Esophagus (tissue), 2 donors: ENCODE measurements around the gene TAS2R50. TPM values are rescaled to one million over a fixed set of nuclear protein-coding genes. Genes with fewer than 3 reads are reported as not detected.
"Not testable (repeated sequence)": the region's sequence is repeated elsewhere in the genome, so short reads cannot be mapped to it uniquely, and the experiment has no call there.

ENCODE experiments used
- H3K27ac ChIP-seq, 2 donors: one replicate each; pipeline ENCODE4 v1.5.1; 2013; ENCODE audit warnings: low read depth in 2 of 2, mild to moderate bottlenecking in 2 of 2, inconsistent platforms in 1 of 2, low read length in 1 of 2, moderate library complexity in 1 of 2
- H3K27me3 ChIP-seq, 2 donors: one replicate each; pipeline ENCODE4 v1.6.1; 2013; ENCODE audit warnings: low read length in 2 of 2, control low read depth in 1 of 2, mild to moderate bottlenecking in 1 of 2; ENCODE audit not compliant: insufficient read depth in 2 of 2, control insufficient read depth in 1 of 2
- H3K36me3 ChIP-seq, 2 donors: one replicate each; pipeline ENCODE4 v1.6.1; 2013; ENCODE audit warnings: low read length in 1 of 2; ENCODE audit not compliant: control insufficient read depth in 2 of 2, insufficient read depth in 2 of 2
- H3K4me1 ChIP-seq, 2 donors: one replicate each; pipeline ENCODE4 v1.6.1; 2013; ENCODE audit warnings: low read length in 1 of 2; ENCODE audit not compliant: control insufficient read depth in 2 of 2, insufficient read depth in 2 of 2
- H3K4me3 ChIP-seq, 2 donors: one replicate each; pipeline ENCODE4 v1.5.1; 2013; ENCODE audit warnings: low read length in 2 of 2, mild to moderate bottlenecking in 2 of 2, low read depth in 1 of 2, moderate library complexity in 1 of 2
- H3K9me3 ChIP-seq, 2 donors: one replicate each; pipeline ENCODE4 v1.6.1; 2013; ENCODE audit warnings: mild to moderate bottlenecking in 2 of 2, low read depth in 1 of 2, low read length in 1 of 2, moderate library complexity in 1 of 2; ENCODE audit not compliant: control insufficient read depth in 2 of 2, insufficient read depth in 1 of 2
- WGBS, 2 donors: extraction: QIAGEN DNeasy Blood & Tissue Kit; methylation state at CpG; one replicate each; pipeline ENCODE4 v1.1.7; 2013; 5-methylcytosine and 5-hydroxymethylcytosine counted together
- polyA plus RNA-seq, 2 donors: library from polyadenylated mRNA; stranded (reverse); fragments of 200-250 nt; gene quantifications; one replicate each; pipeline ENCODE4 v1.2.3, GENCODE V29; 2013
- donor health status: healthy with polysubstance abuse.
- donor health status: Bipolar disorder and iron deficiency.

The TAS2R50 gene
- polyA plus RNA-seq: not detected

GRCh38 chr12:10986812-10987211 lies at the start of gene TAS2R50:
Gene TAS2R50, minus strand, starts transcription at chr12:10986912. Its CDS starts 52 bp downstream, at chr12:10986860.
- H3K36me3 ChIP-seq: no peaks in the 10 kb centered on the region
- no peak within 1 kb of the TSS for H3K27ac ChIP-seq
- 46 to 52% methylated on average over 2 of the region's 2 CpGs for WGBS, 2 donors
- no peaks in the 10 kb centered on the region for H3K4me1 ChIP-seq
- no peaks in the 10 kb centered on the region for H3K9me3 ChIP-seq
- no peaks in the 10 kb centered on the region for H3K27me3 ChIP-seq
- H3K4me3 ChIP-seq: no peak within 1 kb of the TSS

GRCh38 chr12:11033959-11034358 lies 47.2 kb upstream of the TAS2R50 start:
- not testable (repeated sequence) for H3K4me1 ChIP-seq, H3K27ac ChIP-seq, H3K36me3 ChIP-seq, H3K9me3 ChIP-seq, H3K4me3 ChIP-seq, H3K27me3 ChIP-seq
- no CpG with 5 or more reads among the region's 3 CpGs for WGBS, 2 donors

- 96 to 97% methylated on average over 6 of the region's 6 CpGs for WGBS, 2 donors
- Histone ChIP-seq H3K27ac (no peak within 1 kb of the TSS), H3K36me3 (no peaks in the 10 kb centered on the region), H3K4me1 (no peaks in the 10 kb centered on the region), H3K4me3 (no peak within 1 kb of the TSS), H3K9me3 (no peaks in the 10 kb centered on the region), H3K27me3 (no peaks in the 10 kb centered on the region)
Observed at GRCh38 chr12:11031307-11031706, 44.6 kb upstream of the TAS2R50 start, which contains the start of gene TAS2R31. Gene TAS2R31, minus strand, starts transcription at chr12:11031407. Its CDS starts 72 bp downstream, at chr12:11031335.

- Histone ChIP-seq H3K4me3 (no peak overlapping the region), H3K27ac (no peak overlapping the region), H3K4me1 (no peaks in the 10 kb centered on the region), H3K27me3 (no peaks in the 10 kb centered on the region), H3K36me3 (no peaks in the 10 kb centered on the region), H3K9me3 (no peaks in the 10 kb centered on the region)
- 92 to 94% methylated on average over 6 of the region's 6 CpGs for WGBS, 2 donors
Observed at GRCh38 chr12:11026118-11026517, 39.4 kb upstream of the TAS2R50 start.

- 65 to 83% methylated on average over 2 of the region's 2 CpGs for WGBS, 2 donors
Observed at GRCh38 chr12:11023387-11023786, 36.7 kb upstream of the TAS2R50 start.

GRCh38 chr12:11022520-11022919 lies 35.8 kb upstream of the TAS2R50 start, which contains the start of gene TAS2R19:
Gene TAS2R19, minus strand, starts transcription at chr12:11022620. Its CDS starts 49 bp downstream, at chr12:11022571.
- Histone ChIP-seq H3K36me3 (no peaks in the 10 kb centered on the region), H3K4me3 (no peak within 1 kb of the TSS), H3K27me3 (no peaks in the 10 kb centered on the region), H3K4me1 (no peaks in the 10 kb centered on the region), H3K27ac (no peak within 1 kb of the TSS), H3K9me3 (no peaks in the 10 kb centered on the region)
- 70 to 77% methylated on average over 1 of the region's 1 CpG for WGBS, 2 donors

More at GRCh38 chr12:11023387-11023786, 36.7 kb upstream of the TAS2R50 start:
- H3K36me3 ChIP-seq: no peaks in the 10 kb centered on the region
- no peaks in the 10 kb centered on the region for H3K4me1 ChIP-seq
- H3K9me3 ChIP-seq: no peaks in the 10 kb centered on the region
- no peaks in the 10 kb centered on the region for H3K27me3 ChIP-seq
- H3K27ac ChIP-seq: no peak overlapping the region
- no peak overlapping the region for H3K4me3 ChIP-seq

GRCh38 chr12:11016937-11017336 lies 30.2 kb upstream of the TAS2R50 start:
- H3K9me3 ChIP-seq: no peaks in the 10 kb centered on the region
- WGBS, 2 donors: 84 to 94% methylated on average over 1 of the region's 1 CpG

GRCh38 chr12:11015775-11016430 lies 29.2 kb upstream of the TAS2R50 start:
- Histone ChIP-seq H3K4me3 (no peak overlapping the region), H3K36me3 (no peaks in the 10 kb centered on the region), H3K4me1 (no peaks in the 10 kb centered on the region), H3K9me3 (no peaks in the 10 kb centered on the region), H3K27ac (no peak overlapping the region), H3K27me3 (no peaks in the 10 kb centered on the region)
- WGBS, 2 donors: 85 to 92% methylated on average over 4 of the region's 4 CpGs

More at GRCh38 chr12:11016937-11017336, 30.2 kb upstream of the TAS2R50 start:
- Histone ChIP-seq H3K27me3 (no peaks in the 10 kb centered on the region), H3K27ac (no peak overlapping the region), H3K36me3 (no peaks in the 10 kb centered on the region), H3K4me1 (no peaks in the 10 kb centered on the region), H3K4me3 (no peak overlapping the region)

- Histone ChIP-seq H3K9me3 (no peaks in the 10 kb centered on the region), H3K36me3 (no peaks in the 10 kb centered on the region), H3K27ac (no peak overlapping the region), H3K27me3 (no peaks in the 10 kb centered on the region), H3K4me3 (no peak overlapping the region), H3K4me1 (no peaks in the 10 kb centered on the region)
Observed at GRCh38 chr12:11014234-11014633, 27.5 kb upstream of the TAS2R50 start.

GRCh38 chr12:11007608-11008007 lies 20.9 kb upstream of the TAS2R50 start:
- Histone ChIP-seq H3K4me1 (no peaks in the 10 kb centered on the region), H3K4me3 (no peak overlapping the region), H3K27me3 (no peaks in the 10 kb centered on the region), H3K27ac (no peak overlapping the region), H3K9me3 (no peaks in the 10 kb centered on the region), H3K36me3 (no peaks in the 10 kb centered on the region)
- WGBS, 2 donors: 96 to 97% methylated on average over 1 of the region's 1 CpG
